ENCODE measurements around the gene MED13L.

The MED13L gene

GRCh38 chr12:116247377-116247776, 30.1 kb downstream of the MED13L start:
- no peak overlapping the region for H3K4me3 ChIP-seq (ENCODE audit: low read depth, low read length)
- TF ChIP-seq, protein P1, sequence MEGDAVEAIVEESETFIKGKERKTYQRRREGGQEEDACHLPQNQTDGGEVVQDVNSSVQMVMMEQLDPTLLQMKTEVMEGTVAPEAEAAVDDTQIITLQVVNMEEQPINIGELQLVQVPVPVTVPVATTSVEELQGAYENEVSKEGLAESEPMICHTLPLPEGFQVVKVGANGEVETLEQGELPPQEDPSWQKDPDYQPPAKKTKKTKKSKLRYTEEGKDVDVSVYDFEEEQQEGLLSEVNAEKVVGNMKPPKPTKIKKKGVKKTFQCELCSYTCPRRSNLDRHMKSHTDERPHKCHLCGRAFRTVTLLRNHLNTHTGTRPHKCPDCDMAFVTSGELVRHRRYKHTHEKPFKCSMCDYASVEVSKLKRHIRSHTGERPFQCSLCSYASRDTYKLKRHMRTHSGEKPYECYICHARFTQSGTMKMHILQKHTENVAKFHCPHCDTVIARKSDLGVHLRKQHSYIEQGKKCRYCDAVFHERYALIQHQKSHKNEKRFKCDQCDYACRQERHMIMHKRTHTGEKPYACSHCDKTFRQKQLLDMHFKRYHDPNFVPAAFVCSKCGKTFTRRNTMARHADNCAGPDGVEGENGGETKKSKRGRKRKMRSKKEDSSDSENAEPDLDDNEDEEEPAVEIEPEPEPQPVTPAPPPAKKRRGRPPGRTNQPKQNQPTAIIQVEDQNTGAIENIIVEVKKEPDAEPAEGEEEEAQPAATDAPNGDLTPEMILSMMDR (IDR thresholded peaks at IDR 0.05; ENCODE audit: borderline replicate concordance, insufficient read depth, low read depth, low read length) = no peak

GRCh38 chr12:116246490-116247179, 30.9 kb downstream of the MED13L start:
- TF ChIP-seq, protein P1 (IDR thresholded peaks at IDR 0.05; ENCODE audit: borderline replicate concordance, insufficient read depth, low read depth, low read length) = no peak
- no peak overlapping the region for H3K4me3 ChIP-seq (ENCODE audit: low read depth, low read length)

- H3K4me3 ChIP-seq (ENCODE audit: low read depth, low read length) = no peak overlapping the region
- TF ChIP-seq, protein P1 (IDR thresholded peaks at IDR 0.05; ENCODE audit: borderline replicate concordance, insufficient read depth, low read depth, low read length) = no peak
These were observed 32.3 kb downstream of the MED13L start for GRCh38 chr12:116245189-116245588.

DNA sequence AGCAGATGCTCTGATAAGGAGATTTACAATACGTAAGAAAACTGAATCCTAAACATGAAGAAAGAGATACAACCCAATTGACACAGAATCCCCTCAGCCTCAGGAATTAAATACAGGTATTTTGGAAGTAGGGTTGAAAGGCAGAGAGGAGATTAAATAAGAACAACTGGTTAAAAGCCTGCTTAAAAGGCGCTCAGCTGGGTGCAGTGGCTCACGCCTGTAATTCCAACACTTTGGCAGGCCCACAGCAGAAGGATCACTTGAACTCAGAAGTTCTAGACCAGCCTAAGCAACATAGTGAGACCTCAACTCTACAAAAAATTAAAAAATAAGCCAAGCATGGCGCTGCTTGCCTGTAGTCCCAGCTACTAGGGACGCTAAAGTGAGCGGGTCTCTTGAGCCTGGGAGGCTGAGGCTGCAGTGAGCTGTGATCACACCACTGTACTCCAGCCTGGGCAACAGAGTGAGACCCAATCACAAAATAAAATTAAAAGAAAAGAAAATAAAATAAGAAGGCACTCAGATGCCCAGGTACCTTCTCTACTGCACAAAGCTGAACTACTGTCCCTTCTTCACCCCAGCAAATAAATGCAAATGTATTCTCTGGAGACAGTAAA, 32.9 kb downstream of the MED13L start:
- TF ChIP-seq, protein P1 (IDR thresholded peaks at IDR 0.05; ENCODE audit: borderline replicate concordance, insufficient read depth, low read depth, low read length) = no peak
- no peak overlapping the region for H3K4me3 ChIP-seq (ENCODE audit: low read depth, low read length)

- TF ChIP-seq, protein P1 (IDR thresholded peaks at IDR 0.05; ENCODE audit: borderline replicate concordance, insufficient read depth, low read depth, low read length) = no peak
- H3K4me3 ChIP-seq (ENCODE audit: low read depth, low read length) = no peak overlapping the region
These were observed 33.5 kb downstream of the MED13L start for GRCh38 chr12:116244001-116244400.

DNA sequence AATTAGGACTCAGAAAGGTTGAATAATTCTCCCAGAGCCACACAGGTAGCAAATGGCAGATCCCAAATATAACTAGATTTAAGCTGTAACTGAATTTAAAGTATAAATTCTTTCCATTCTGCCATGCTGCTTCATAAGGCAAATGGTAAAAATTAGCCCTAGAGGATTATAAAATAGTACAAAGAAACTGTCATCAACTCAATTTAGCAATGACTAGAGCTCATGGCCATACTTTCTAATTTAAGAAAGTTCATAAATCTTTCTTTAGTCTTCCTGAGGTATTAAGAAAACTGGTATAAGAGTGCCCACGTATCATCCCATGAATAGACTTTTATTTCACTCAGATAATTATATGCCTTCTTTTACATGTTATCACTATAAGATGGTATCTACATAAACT, 34.8 kb downstream of the MED13L start:
- no peak overlapping the region for H3K4me3 ChIP-seq (ENCODE audit: low read depth, low read length)
- TF ChIP-seq, protein P1 (IDR thresholded peaks at IDR 0.05; ENCODE audit: borderline replicate concordance, insufficient read depth, low read depth, low read length) = no peak
